ENCODE data around the gene MYBPC3. TPM values are rescaled to one million over a fixed set of nuclear protein-coding genes. Genes with fewer than 3 reads are reported as not detected.

The MYBPC3 gene
- total and polyA plus RNA-seq, 2 experiments from 2014 or later: not detected

DNA sequence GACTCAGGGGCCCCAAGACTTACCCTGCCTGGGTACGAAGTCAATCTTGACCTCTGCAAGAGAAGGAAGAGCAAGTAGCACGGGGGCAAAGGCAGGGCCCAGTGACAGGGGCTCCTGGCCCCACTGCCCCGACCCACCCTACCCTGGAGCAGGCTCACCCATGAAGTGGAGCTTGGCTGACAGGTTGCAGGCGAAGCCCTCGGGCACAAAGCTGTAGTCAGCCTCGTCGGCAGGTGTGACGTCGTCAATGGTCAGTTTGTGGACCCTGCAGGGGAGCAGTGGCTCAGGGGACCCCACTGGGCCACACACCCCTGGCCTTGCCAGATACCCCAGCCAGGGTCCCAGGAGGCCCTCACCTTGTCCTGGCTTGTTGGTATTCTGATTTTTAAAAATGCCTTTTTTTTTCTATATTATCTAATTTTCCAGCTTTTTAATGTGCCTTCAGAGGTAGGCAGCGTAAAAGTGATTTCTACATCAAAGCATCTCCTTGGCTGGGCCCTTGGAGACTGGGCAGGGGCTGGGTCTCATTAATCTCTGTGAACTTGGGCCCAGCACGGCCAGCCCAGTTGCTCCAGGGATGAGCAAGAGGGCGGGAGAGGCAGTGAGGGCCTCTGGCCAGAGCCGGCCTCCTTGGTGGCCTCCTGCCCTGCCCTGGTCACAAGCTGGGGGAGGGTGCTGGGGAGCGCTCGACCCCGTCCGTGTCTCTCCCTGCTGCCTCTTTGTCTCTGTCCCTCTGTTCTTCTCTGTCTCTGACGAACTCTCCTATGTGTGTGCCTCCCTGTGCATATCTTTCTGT, 11.3 kb downstream of the MYBPC3 start (continued):
- TF ChIP-seq, protein P1, sequence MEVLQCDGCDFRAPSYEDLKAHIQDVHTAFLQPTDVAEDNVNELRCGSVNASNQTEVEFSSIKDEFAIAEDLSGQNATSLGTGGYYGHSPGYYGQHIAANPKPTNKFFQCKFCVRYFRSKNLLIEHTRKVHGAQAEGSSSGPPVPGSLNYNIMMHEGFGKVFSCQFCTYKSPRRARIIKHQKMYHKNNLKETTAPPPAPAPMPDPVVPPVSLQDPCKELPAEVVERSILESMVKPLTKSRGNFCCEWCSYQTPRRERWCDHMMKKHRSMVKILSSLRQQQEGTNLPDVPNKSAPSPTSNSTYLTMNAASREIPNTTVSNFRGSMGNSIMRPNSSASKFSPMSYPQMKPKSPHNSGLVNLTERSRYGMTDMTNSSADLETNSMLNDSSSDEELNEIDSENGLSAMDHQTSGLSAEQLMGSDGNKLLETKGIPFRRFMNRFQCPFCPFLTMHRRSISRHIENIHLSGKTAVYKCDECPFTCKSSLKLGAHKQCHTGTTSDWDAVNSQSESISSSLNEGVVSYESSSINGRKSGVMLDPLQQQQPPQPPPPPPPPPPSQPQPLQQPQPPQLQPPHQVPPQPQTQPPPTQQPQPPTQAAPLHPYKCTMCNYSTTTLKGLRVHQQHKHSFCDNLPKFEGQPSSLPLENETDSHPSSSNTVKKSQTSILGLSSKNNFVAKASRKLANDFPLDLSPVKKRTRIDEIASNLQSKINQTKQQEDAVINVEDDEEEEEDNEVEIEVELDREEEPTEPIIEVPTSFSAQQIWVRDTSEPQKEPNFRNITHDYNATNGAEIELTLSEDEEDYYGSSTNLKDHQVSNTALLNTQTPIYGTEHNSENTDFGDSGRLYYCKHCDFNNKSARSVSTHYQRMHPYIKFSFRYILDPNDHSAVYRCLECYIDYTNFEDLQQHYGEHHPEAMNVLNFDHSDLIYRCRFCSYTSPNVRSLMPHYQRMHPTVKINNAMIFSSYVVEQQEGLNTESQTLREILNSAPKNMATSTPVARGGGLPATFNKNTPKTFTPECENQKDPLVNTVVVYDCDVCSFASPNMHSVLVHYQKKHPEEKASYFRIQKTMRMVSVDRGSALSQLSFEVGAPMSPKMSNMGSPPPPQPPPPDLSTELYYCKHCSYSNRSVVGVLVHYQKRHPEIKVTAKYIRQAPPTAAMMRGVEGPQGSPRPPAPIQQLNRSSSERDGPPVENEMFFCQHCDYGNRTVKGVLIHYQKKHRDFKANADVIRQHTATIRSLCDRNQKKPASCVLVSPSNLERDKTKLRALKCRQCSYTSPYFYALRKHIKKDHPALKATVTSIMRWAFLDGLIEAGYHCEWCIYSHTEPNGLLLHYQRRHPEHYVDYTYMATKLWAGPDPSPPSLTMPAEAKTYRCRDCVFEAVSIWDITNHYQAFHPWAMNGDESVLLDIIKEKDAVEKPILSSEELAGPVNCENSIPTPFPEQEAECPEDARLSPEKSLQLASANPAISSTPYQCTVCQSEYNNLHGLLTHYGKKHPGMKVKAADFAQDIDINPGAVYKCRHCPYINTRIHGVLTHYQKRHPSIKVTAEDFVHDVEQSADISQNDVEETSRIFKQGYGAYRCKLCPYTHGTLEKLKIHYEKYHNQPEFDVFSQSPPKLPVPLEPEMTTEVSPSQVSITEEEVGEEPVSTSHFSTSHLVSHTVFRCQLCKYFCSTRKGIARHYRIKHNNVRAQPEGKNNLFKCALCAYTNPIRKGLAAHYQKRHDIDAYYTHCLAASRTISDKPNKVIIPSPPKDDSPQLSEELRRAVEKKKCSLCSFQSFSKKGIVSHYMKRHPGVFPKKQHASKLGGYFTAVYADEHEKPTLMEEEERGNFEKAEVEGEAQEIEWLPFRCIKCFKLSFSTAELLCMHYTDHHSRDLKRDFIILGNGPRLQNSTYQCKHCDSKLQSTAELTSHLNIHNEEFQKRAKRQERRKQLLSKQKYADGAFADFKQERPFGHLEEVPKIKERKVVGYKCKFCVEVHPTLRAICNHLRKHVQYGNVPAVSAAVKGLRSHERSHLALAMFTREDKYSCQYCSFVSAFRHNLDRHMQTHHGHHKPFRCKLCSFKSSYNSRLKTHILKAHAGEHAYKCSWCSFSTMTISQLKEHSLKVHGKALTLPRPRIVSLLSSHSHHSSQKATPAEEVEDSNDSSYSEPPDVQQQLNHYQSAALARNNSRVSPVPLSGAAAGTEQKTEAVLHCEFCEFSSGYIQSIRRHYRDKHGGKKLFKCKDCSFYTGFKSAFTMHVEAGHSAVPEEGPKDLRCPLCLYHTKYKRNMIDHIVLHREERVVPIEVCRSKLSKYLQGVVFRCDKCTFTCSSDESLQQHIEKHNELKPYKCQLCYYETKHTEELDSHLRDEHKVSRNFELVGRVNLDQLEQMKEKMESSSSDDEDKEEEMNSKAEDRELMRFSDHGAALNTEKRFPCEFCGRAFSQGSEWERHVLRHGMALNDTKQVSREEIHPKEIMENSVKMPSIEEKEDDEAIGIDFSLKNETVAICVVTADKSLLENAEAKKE (CRISPR knock-in tag; IDR thresholded peaks at IDR 0.05): no peak
- TF ChIP-seq NANOG (IDR thresholded peaks at IDR 0.05; ENCODE audit: borderline replicate concordance) (no peak), EZH2 (IDR thresholded peaks at IDR 0.05; ENCODE audit: low read depth, unreplicated experiment) (no peak), STAT1 (IDR thresholded peaks at IDR 0.05; ENCODE audit: unreplicated experiment) (no peak)

DNA sequence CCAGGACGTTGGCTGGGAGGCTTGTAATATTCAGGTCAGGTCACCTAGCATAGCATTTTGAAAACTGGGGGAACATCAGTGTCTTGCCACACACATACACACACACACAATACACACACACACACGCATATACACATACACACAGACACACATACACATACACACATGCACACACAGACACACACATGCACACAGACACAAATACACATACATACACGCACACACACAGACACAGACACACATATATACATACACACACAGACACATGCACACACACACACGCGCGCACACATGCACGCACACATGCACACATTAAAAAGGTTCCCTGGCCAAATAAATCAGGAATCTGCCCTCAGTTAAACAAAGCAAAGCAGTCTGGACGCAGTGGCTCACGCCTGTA, 12.5 kb downstream of the MYBPC3 start:
- no peaks in the 10 kb centered on the region for H3F3A ChIP-seq (replicated peaks; ENCODE audit: low read depth)
- DNase-seq (ENCODE audit: low spot score) (no peak), ATAC-seq (no peak)
- H3K4me2 ChIP-seq: no peak overlapping the region
- no peaks in the 10 kb centered on the region for H3K79me2 ChIP-seq (replicated peaks; ENCODE audit: insufficient read depth)
- no peaks in the 10 kb centered on the region for H3K4me1 ChIP-seq (ENCODE audit: insufficient read depth)
- no peaks in the 10 kb centered on the region for H3K9me2 ChIP-seq (ENCODE audit: insufficient read depth)
- H3K4me3 ChIP-seq: no peak overlapping the region
- no peaks in the 10 kb centered on the region for H3K36me3 ChIP-seq (ENCODE audit: insufficient read depth)
- H3K27ac Mint-ChIP-seq: no peak overlapping the region
- H2AFZ ChIP-seq: no peak overlapping the region
- H3K27me3 ChIP-seq (ENCODE audit: insufficient read depth): no peaks in the 10 kb centered on the region
- H3K9me3 Mint-ChIP-seq: no peaks in the 10 kb centered on the region
- H3K4me1 Mint-ChIP-seq: no peaks in the 10 kb centered on the region
- no peaks in the 10 kb centered on the region; the same call in 2 of the 3 replicates for H3K36me3 Mint-ChIP-seq (ENCODE audit: low read depth)
- H4K20me1 ChIP-seq (replicated peaks; ENCODE audit: insufficient read depth): no peaks in the 10 kb centered on the region
- no peak overlapping the region for H3K27ac ChIP-seq (ENCODE audit: low read depth)
- H3K4me3 Mint-ChIP-seq: no peak overlapping the region
- H3K27me3 Mint-ChIP-seq (ENCODE audit: insufficient read depth, low read depth, poor library complexity): peaks cover 9% of the 10 kb centered on the region
- TF ChIP-seq EZH2 (IDR thresholded peaks at IDR 0.05; ENCODE audit: low read depth, unreplicated experiment) (no peak), ZNF331 (CRISPR knock-in tag; IDR thresholded peaks at IDR 0.05; ENCODE audit: low read depth) (no peak)
- TF ChIP-seq, protein P2, sequence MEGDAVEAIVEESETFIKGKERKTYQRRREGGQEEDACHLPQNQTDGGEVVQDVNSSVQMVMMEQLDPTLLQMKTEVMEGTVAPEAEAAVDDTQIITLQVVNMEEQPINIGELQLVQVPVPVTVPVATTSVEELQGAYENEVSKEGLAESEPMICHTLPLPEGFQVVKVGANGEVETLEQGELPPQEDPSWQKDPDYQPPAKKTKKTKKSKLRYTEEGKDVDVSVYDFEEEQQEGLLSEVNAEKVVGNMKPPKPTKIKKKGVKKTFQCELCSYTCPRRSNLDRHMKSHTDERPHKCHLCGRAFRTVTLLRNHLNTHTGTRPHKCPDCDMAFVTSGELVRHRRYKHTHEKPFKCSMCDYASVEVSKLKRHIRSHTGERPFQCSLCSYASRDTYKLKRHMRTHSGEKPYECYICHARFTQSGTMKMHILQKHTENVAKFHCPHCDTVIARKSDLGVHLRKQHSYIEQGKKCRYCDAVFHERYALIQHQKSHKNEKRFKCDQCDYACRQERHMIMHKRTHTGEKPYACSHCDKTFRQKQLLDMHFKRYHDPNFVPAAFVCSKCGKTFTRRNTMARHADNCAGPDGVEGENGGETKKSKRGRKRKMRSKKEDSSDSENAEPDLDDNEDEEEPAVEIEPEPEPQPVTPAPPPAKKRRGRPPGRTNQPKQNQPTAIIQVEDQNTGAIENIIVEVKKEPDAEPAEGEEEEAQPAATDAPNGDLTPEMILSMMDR (conservative IDR thresholded peaks at IDR 0.05; ENCODE audit: low read depth in 2 of 2): no peak
- TF ChIP-seq, protein P1 (CRISPR knock-in tag; IDR thresholded peaks at IDR 0.05): no peak

All from GM23338 (cell line).